Upper lobe of left lung (tissue), 6 donors: ENCODE measurements around the gene SERPINA12. TPM values are rescaled to one million over a fixed set of nuclear protein-coding genes. Genes with fewer than 3 reads are reported as not detected.

Source experiments
- ATAC-seq, 2 donors: fragments of 200-7000 bp; cut with Tn5 transposase; one replicate each; pipeline ENCODE4 v1.9.1; 2022; ENCODE audit warnings: mild to moderate bottlenecking in 2 of 2, moderate library complexity in 2 of 2; ENCODE audit not compliant: low FRiP score in 2 of 2
- DNase-seq, 2 donors: peaks; one replicate each; pipeline ENCODE4 v3.0.0-alpha.2; 2019 to 2020
- H3K27ac ChIP-seq, 4 donors: fragments of 200-600 bp; sonication (generic); one replicate each; pipeline ENCODE4 v1.5.1; 2016 to 2019
- H3K27me3 ChIP-seq, 4 donors: fragments of 200-600 bp; sonication (generic); one replicate each; pipeline ENCODE4 v1.5.1; 2017 to 2019
- H3K36me3 ChIP-seq, 4 donors: fragments of 200-600 bp; sonication (generic); one replicate each; pipeline ENCODE4 v1.5.1; 2016 to 2019
- H3K4me1 ChIP-seq, 4 donors: fragments of 200-600 bp; sonication (generic); one replicate each; pipeline ENCODE4 v1.5.1; 2018 to 2019
- H3K4me3 ChIP-seq, 4 donors: fragments of 200-600 bp; sonication (generic); one replicate each; pipeline ENCODE4 v1.5.1; 2017 to 2019; ENCODE audit warnings: mild to moderate bottlenecking in 2 of 4, moderate library complexity in 1 of 4
- H3K9me3 ChIP-seq, 4 donors: fragments of 200-600 bp; sonication (generic); one replicate each; pipeline ENCODE4 v1.5.1; 2018 to 2019
- CTCF ChIP-seq, 6 experiments: fragments of 450-650 bp in 4 of 6; fragments of 200-600 bp in 2 of 6; sonication (generic) in 2 of 6; IDR thresholded peaks; one replicate each; pipeline ENCODE4 v1.5.1; 2016 to 2019; ENCODE audit warnings: antibody characterized with exemption in 6 of 6
- EP300 ChIP-seq, 4 donors: sonication (generic); formaldehyde crosslinking; IDR thresholded peaks; one replicate each; pipeline ENCODE4 v1.5.1; 2017; ENCODE audit warnings: antibody characterized with exemption in 4 of 4, control low read depth in 2 of 4
- POLR2A ChIP-seq, 4 donors: fragments of 450-650 bp; IDR thresholded peaks; one replicate each; pipeline ENCODE4 v1.5.1; 2016 to 2017; ENCODE audit warnings: antibody characterized with exemption in 4 of 4, mild to moderate bottlenecking in 2 of 4
- POLR2AphosphoS5 ChIP-seq, 2 donors: sonication (generic); formaldehyde crosslinking; IDR thresholded peaks; one replicate each; pipeline ENCODE4 v1.5.1; 2017; ENCODE audit warnings: antibody characterized with exemption in 2 of 2
- WGBS, 2 donors: methylation state at CpG; one replicate each; pipeline ENCODE4 v1.1.5; 2017 to 2018; 5-methylcytosine and 5-hydroxymethylcytosine counted together
- total RNA-seq, 6 donors: library from RNA; depleted of rRNA in 4 of 6; stranded (reverse); fragments of >200 nt in 4 of 6; gene quantifications; one replicate each; pipeline versions ENCODE4 v1.1.0 to v1.2.1, GENCODE V29; 2016 to 2021
- donor health status: DM: no; HTN: no; CAD: no; lungs with moderate emphysema.
- donor health status: DM: no; HTN: yes; CAD: no; lungs with severe emphysema.

The SERPINA12 gene
- total RNA-seq, 6 donors from 2014 or later, result not detected

GRCh38 chr14:94474581-94475031, 34.7 kb downstream of the SERPINA12 start:
- DNase-seq (peak in 1 of 2 donors; percentile 42), ATAC-seq (no peak)
- Histone ChIP-seq H3K9me3 (peaks cover 4 to 15% (median 10%) of the 10 kb centered on the region in 4 donors), H3K4me1 (no peaks in the 10 kb centered on the region), H3K27me3 (no peaks in the 10 kb centered on the region), H3K27ac (no peak overlapping the region), H3K36me3 (no peaks in the 10 kb centered on the region), H3K4me3 (no peak overlapping the region)
- TF ChIP-seq POLR2A (IDR thresholded peaks at IDR 0.05) (no peak), CTCF (IDR thresholded peaks at IDR 0.05) (no peak), POLR2AphosphoS5 (IDR thresholded peaks at IDR 0.05) (no peak), EP300 (IDR thresholded peaks at IDR 0.05) (no peak)
- 85 to 90% methylated on average over 7 of the region's 7 CpGs for WGBS, 2 donors

- ATAC-seq (peak in 1 of 2 donors; percentile 63), DNase-seq (peak in 1 of 2 donors; percentile 25)
- H3K4me1 ChIP-seq, result no peaks in the 10 kb centered on the region
- H3K4me3 ChIP-seq, result no peak overlapping the region
- no peaks in the 10 kb centered on the region for H3K36me3 ChIP-seq
- no peak overlapping the region for H3K27ac ChIP-seq
- H3K9me3 ChIP-seq, result peaks cover 2 to 9% (median 8%) of the 10 kb centered on the region in 4 donors
- no peak for TF ChIP-seq POLR2A (IDR thresholded peaks at IDR 0.05)
- no peak for TF ChIP-seq EP300 (IDR thresholded peaks at IDR 0.05)
- TF ChIP-seq POLR2AphosphoS5 (IDR thresholded peaks at IDR 0.05), result no peak
- TF ChIP-seq CTCF (IDR thresholded peaks at IDR 0.05), result no peak
- WGBS, 2 donors, result 81 to 87% methylated on average over 15 to 16 of the region's 16 CpGs
- H3K27me3 ChIP-seq, result no peaks in the 10 kb centered on the region
Measured at GRCh38 chr14:94473666-94474410, 35.4 kb downstream of the SERPINA12 start.

GRCh38 chr14:94472842-94473241, 36.4 kb downstream of the SERPINA12 start:
- Histone ChIP-seq H3K27me3 (no peaks in the 10 kb centered on the region), H3K9me3 (no peaks in the 10 kb centered on the region), H3K4me1 (no peaks in the 10 kb centered on the region), H3K4me3 (no peak overlapping the region), H3K27ac (no peak overlapping the region), H3K36me3 (no peaks in the 10 kb centered on the region)
- no peak for ATAC-seq
- no peak for TF ChIP-seq POLR2AphosphoS5 (IDR thresholded peaks at IDR 0.05)
- no peak for TF ChIP-seq POLR2A (IDR thresholded peaks at IDR 0.05)
- no peak for TF ChIP-seq EP300 (IDR thresholded peaks at IDR 0.05)
- TF ChIP-seq CTCF (IDR thresholded peaks at IDR 0.05), result no peak
- no peak for DNase-seq
- 64 to 70% methylated on average over 4 of the region's 4 CpGs for WGBS, 2 donors

- H3K9me3 ChIP-seq, result no peaks in the 10 kb centered on the region
Measured at GRCh38 chr14:94471045-94471444, 38.2 kb downstream of the SERPINA12 start.

More at GRCh38 chr14:94471045-94471444, 38.2 kb downstream of the SERPINA12 start:
- ATAC-seq (no peak), DNase-seq (no peak)
- 91 to 98% methylated on average over 2 of the region's 2 CpGs for WGBS, 2 donors
- TF ChIP-seq CTCF (IDR thresholded peaks at IDR 0.05), result no peak
- TF ChIP-seq POLR2AphosphoS5 (IDR thresholded peaks at IDR 0.05), result no peak
- TF ChIP-seq POLR2A (IDR thresholded peaks at IDR 0.05), result no peak
- TF ChIP-seq EP300 (IDR thresholded peaks at IDR 0.05), result no peak
- Histone ChIP-seq H3K4me1 (no peaks in the 10 kb centered on the region), H3K4me3 (no peak overlapping the region), H3K27ac (no peak overlapping the region), H3K36me3 (no peaks in the 10 kb centered on the region), H3K27me3 (no peaks in the 10 kb centered on the region)
